T47D (cell line): ENCODE measurements around the gene HIPK2.

Source experiments
- DNase-seq, 2 experiments: peaks; one replicate each; pipeline versions ENCODE4 v3.0.0 to v3.0.0-alpha.2; 2011 to 2012; ENCODE audit warnings: low read depth in 1 of 2, low spot score in 1 of 2
- JUND ChIP-seq: IDR thresholded peaks from 2 replicates; pipeline ENCODE4 v1.6.1; 2012; ENCODE audit warnings: low read depth
- in situ Hi-C: cut with HindIII; loops from 2 replicates; pipeline ENCODE4 v1.10.0; 2016; ENCODE audit warnings: low sequenced_read_pairs, low pct_unique_long_range_greater_than_20kb

The HIPK2 gene

DNA sequence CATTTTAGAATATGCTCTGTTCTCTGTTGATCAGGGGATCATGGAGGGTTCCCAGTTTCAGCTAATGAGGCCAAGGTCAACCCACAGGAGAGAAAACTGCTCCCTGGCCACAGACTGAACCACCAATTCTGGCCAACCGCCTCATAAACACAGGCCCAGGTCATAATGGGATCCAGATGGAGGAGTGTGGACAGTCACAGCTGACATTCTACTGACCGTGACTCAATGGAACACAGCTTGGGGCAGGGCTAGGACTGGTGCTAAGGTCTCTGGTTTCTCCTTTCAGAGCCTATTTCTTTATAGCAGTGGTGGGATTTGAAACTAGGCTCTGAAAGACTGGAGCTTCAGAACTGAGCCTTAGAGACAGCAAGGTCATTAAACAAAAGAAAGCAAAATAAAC lies 68.3 kb downstream of the HIPK2 start:
- no peak for DNase-seq
- in situ Hi-C loops: no loop called here

DNA sequence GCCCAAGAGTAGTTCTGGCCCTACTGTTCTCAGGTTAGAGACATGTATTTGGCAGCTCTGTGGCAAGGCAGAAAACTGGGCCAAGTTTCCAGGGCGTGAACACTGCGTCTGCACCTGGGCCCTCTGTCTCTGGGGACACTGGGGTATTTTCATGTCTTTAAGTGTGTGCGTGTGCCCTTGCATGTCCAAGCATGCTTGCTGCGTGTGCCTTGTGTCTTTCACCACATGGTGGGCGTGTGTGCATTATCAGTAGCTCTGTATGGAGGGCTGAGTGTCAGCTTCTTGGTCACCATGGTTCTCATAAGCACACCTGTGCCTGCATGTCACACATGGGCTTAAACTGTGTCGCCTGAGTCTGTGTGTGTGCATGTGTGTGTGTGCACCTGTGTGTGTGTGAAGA lies 69.3 kb downstream of the HIPK2 start:
- in situ Hi-C loops: no loop called here
- no peak for TF ChIP-seq JUND
- DNase-seq: no peak

More for the DNA sequence above, 68.3 kb downstream of the HIPK2 start:
- TF ChIP-seq JUND: no peak

DNA sequence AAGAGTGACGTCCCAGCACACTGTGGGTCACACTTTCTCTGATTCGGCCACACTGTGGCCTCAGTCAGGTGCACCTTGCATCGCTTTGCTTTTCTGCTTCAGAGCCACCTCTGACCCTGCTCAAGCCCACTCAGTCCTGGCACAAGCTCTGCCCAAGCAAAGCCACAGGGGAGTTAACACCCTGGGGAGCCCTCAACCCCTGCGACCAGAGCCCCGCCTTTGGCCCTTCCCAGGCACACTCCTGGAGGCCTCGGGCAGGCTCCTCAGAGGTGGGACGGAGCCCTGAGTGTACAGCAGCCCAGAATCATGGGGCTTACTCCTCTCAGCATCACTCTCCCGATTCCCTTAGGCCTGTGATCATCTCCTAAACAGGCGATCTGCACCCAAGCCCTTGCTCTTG lies 71.0 kb downstream of the HIPK2 start:
- in situ Hi-C loops: no loop called here
- TF ChIP-seq JUND: no peak
- DNase-seq: no peak

DNA sequence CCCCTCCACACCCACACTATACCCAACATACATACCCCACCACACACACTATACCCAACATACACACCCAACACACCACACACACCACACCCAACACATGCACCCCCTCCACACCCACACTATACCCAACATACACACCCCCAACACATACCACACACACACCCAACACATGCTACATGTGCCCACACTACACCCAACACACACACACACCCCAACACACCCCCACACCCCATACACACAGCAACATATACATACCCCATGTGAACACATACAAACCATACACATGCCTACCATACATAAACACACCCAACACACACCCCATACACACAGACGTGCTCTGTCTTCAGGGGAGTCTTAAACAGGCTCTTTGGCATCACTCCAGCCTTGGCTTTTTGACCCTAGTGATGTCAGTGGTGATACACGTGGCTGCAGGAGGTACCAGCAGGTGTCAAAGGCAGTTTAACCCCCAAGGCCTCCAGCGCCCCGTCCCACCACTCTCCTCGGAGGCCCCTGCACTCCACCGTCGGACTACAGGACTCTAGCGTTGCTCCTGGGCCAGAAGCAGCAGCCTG lies 73.4 kb downstream of the HIPK2 start:
- no peak for DNase-seq
- in situ Hi-C loops: no loop called here
- no peak for TF ChIP-seq JUND

DNA sequence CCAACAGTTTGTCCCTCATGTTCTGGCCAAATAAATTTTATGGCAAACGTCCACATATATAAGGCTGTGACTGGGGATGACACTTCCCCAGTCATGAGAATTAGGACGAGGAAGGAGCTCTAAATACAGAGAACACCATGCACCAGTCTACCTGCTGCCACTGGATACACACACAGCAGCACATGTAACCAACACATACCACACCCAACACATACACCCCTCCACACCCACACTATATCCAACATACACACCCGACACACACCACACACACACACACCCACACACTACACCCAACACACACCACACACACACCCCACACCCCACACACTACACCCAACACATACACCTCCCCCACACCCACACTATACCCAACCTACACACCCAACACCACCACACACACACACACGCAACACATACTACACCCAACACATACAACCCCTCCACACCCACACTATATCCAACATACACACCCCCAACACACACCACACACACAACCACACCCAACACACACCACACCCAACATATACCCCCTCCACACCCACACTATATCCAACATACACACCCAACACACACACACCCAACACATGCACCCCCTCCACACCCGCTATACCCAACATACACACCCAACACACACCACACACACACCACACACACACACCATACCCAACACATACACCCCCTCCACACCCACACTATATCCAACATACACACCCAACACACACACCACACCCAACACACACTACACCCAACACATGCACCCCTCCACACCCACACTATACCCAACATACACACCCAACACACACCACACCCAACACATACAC lies 74.1 kb downstream of the HIPK2 start:
- no peak for TF ChIP-seq JUND
- in situ Hi-C loops: no loop called here
- no peak for DNase-seq

DNA sequence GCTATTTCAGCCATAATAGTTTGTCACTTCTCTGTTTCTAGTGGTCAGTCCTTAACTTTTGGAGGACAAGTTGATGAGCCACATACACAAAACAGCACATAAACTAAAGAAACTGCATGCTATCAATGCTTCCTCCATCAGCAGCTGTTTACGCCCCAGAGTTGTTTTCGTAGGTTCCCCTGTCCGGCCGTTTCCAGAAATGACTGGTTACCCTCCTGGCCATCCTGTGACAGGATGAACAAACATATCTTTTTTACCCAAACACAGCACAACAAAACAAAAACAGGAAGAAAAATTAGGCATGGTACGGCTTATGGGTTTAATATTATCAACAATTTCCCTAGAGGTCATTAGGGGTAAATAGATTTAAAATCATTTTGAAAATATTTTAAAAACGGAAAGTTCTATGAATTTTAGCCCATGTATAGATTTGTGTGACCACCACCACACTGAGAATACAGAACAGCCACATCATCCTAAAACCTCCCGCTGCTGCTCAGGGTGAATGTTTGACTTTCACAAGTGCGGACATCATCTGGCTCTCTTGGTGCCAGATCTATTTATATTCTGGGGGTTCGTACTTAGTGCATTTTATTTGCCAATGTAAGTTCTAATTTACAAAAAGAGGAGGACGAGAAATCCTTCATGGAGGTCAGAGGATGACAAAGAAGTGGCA lies 74.8 kb downstream of the HIPK2 start:
- no peak for DNase-seq
- no peak for TF ChIP-seq JUND
- in situ Hi-C loops: no loop called here

DNA sequence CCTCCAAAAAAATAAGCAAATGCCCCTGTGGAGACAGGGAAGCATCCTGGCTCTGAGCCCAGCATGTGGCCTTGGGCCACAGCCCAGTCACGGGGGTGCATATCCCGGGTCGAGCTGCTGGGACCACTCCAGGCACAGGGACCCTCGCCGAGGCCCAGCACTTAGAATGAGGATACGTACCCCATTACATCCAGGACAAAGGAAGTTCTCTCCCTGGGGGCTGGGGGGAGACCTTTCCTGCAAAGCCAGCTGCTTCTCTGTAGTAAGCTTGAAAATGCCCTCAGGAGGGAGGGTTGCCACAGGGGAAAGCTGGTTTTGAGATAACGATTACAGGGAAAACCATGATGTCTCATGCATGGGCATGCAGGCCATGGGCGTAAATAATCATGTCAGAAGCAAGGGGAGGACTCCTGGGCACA lies 75.5 kb downstream of the HIPK2 start:
- in situ Hi-C loops: no loop called here
- no peak for DNase-seq
- no peak for TF ChIP-seq JUND

DNA sequence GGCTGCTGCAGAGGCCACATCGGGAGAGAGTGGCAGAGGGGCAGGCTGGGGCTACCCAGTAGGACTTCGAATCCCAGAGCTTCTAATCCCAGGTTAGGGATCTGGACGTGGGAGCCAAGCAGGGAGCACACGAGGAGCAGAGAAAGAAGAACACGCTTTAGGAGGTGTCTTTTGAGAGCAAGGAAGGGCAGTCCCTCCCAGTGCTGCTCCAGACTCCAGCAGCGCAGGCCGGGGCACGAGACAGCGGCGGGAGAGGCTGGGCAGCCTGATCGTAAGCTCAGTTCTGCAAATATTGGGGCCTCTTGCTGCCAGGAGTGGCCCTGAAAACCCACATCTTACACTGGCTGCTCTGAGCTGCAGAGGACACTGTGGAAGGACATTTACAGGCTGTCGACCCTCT lies 75.9 kb downstream of the HIPK2 start:
- no peak for DNase-seq
- TF ChIP-seq JUND: no peak
- in situ Hi-C loops: no loop called here

DNA sequence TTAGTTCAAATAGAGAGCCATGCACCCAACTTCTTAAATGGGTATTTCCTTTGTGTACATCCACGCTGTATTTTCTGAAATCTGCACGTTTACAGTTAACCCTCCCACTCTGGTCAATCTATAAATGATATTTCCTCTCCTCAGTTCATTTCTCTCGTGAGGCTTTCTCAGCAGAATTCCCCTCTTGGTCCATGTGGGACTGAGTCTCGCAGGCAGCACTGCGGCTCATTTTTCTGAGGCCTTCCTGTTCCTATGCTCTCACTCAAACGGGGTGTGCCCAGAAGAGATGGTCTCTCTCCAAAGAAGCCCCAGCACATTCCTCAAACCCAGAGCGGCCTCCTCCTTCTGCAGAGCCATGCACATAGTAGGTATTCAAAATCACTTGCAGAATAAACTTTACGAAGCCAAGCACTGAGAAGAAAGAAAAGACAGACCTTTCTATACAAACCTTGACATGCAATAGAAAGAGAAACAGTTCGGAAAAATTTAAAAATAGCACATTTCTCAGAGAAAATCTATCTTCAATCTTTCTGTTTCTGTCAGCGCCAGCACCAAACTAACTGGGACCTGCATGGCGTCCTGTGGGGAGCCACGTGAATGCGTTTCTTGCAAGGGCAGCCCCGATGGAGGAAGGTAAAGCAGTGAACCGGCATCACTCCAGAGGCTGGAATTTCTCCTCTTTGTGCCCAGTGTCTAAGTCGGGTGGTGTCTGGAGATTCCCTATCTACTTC lies 77.1 kb downstream of the HIPK2 start:
- in situ Hi-C loops: no loop called here
- no peak for TF ChIP-seq JUND
- DNase-seq: no peak

DNA sequence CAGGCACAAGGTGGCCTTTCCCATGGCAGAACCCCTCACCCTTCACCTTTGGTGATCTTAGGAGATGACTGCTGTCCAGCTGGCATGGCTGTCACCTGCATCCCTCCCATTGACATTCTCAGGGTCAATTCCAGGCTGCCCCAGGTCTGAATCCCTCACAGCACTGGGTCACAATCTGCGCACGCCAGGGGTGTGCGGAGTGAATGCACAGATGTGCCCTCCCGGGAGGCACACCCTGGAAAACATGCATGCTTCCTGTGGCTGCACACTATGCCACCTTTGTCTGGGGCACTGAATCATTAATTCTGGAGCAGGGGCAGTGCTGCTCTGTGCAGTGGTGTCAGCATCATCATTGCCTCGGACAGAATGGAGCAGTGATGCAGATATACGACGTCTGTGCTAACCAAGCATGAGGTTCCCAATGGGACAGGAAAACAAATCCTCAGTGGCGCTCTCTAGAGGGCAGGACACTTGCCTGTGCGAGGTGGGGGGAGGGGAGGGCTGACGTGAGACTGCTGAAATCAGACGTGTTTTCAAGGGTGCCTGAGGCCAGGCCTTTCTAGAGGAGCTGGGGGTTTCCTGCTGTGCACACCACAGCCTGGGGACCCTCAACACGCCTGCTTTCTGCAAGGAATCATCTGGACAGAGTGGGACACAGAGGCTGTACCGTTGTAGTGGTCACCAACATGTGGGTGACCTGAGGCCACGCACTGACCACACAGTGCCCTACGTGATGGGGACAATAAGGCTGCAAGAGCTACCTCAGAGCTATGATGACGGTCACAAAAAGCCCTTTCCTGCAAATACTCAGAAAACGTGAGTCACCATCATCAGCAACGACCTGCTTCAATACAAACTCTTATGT lies 77.9 kb downstream of the HIPK2 start:
- in situ Hi-C loops: no loop called here
- DNase-seq: no peak
- TF ChIP-seq JUND: no peak

DNA sequence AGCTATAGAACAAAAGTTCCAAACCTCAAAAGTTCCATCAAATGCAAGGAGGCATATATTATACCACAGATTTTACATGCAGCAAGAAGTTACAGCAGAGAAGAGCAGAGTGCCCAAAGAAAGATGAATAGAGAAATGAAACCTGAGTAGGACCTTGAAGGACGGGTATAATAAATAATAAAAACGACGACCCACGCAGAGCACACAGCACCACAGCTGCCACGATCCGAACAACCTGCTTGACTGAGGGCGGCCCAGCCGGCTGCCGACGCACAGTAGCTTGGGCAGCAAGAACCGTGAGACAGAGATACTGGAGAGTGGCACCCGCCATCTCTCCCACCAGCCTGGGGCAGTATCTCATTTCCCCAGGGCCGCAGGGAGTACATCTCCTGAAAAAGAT lies 79.0 kb downstream of the HIPK2 start:
- in situ Hi-C loops: no loop called here
- TF ChIP-seq JUND: no peak
- DNase-seq: no peak

DNA sequence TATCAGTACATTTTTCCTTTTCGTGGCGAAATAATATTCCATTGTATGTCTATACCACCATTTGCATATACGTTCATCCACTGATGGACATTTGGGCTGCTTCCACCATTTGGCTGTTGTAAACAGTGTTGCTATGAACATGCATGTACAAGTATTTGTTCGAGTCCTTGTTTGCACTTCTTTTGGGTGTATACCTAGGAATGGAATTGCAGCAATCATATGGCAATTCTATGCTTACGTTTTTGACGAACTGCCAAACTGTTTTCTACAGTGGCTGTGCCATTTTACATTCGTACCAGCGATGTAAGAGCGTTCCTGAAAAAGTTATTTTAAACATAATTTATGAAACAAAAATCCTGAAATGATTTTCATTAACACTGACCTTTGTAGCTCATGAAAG lies 79.5 kb downstream of the HIPK2 start:
- TF ChIP-seq JUND: no peak
- in situ Hi-C loops: no loop called here
- no peak for DNase-seq
